Hepatocyte (in vitro differentiated cells): Measurements from ENCODE around the gene MIOX.

ENCODE experiments used
- CTCF ChIP-seq: fragments of 200-600 bp; sonication (generic); IDR thresholded peaks from 2 replicates; pipeline ENCODE4 v1.5.1; 2016; ENCODE audit warnings: antibody characterized with exemption, mild to moderate bottlenecking; ENCODE audit not compliant: poor library complexity
- EZH2phosphoT487 ChIP-seq: fragments of 200-600 bp; sonication (generic); IDR thresholded peaks from one replicate; pipeline ENCODE4 v1.6.1; 2018; ENCODE audit warnings: antibody characterized with exemption, mild to moderate bottlenecking, low read depth, moderate library complexity; ENCODE audit not compliant: unreplicated experiment, severe bottlenecking

DNA sequence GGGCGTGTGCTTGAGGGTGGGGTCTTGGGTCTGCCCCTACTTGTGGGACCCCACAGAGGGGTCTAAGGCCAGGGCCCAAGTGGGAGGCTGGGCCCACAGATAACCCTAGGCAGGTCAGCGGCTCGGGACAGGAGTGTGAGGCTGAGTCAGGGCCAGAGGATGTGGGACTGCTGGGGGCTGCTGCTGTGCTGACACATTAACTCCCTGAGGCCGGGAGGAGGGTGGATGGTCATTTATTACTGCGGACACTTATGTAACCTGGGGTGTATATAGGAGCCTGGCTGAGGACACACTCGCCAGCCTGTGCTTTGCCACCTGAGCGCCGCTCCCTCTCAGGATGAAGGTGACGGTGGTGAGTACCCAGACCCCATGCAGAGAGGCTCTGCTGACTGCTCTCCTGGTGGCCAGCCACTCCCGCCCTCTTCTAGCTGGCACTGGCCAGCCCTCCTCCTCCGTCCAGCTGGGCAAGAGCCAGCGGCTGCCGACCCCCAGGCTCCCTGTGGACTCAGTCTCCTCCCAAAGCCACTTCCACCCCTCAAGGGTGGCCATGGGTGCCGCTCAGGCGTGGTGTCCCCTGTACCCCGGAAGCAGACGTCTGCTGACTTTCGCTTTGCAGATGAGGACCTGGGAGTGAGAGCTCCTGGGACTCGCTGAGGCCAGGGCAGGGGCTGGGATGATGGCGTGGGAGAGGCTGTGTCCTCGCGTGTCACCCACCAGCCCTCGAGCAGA is at the start of gene MIOX:
- TF ChIP-seq CTCF (no peak), EZH2phosphoT487 (no peak)
